Activated CD4-positive, alpha-beta T cell treated with anti-CD3 and anti-CD28 coated beads for 36 hours (primary cell): ENCODE measurements around the gene GPC6. TPM values are rescaled to one million over a fixed set of nuclear protein-coding genes. Genes with fewer than 3 reads are reported as not detected.
"Not testable (repeated sequence)": the region's sequence is repeated elsewhere in the genome, so short reads cannot be mapped to it uniquely, and the experiment has no call there.

Experiments used
- ATAC-seq: fragments of 200-7000 bp; cut with Tn5 transposase; one replicate; pipeline ENCODE4 v1.10.0; 2021; ENCODE audit warnings: mild to moderate bottlenecking, moderate library complexity
- CTCF ChIA-PET: fragments of 350-600 bp; sonication (Branson Sonifier 250); formaldehyde crosslinking; loops from one replicate; lab custom pipeline; 2021; ENCODE audit warnings: antibody characterized with exemption; lab: Charles Lee
- POLR2A ChIA-PET: fragments of 350-600 bp; sonication (Branson Sonifier 250); formaldehyde crosslinking; loops from one replicate; lab custom pipeline; 2021; ENCODE audit warnings: antibody characterized with exemption, inconsistent platforms; lab: Charles Lee
- DNase-seq: peaks from one replicate; pipeline ENCODE4 v3.0.0-alpha.2; 2020
- H3K27ac Mint-ChIP-seq: one replicate; pipeline ENCODE4 v1.8.0; 2021; ENCODE audit warnings: mixed read lengths
- H3K27me3 Mint-ChIP-seq: one replicate; pipeline ENCODE4 v1.8.0; 2021; ENCODE audit warnings: mixed read lengths
- H3K36me3 Mint-ChIP-seq: one replicate; pipeline ENCODE4 v1.8.0; 2021; ENCODE audit warnings: low read depth, mixed read lengths
- H3K4me1 Mint-ChIP-seq: one replicate; pipeline ENCODE4 v1.8.0; 2021; ENCODE audit warnings: mixed read lengths
- H3K4me3 Mint-ChIP-seq: one replicate; pipeline ENCODE4 v1.8.0; 2021; ENCODE audit warnings: mild to moderate bottlenecking, moderate library complexity, mixed read lengths
- H3K9me3 Mint-ChIP-seq: one replicate; pipeline ENCODE4 v1.8.0; 2021; ENCODE audit warnings: low read depth, mixed read lengths
- intact Hi-C, 2 experiments: fragments of 100-400 bp; cut with DNase I in 1 of 2; cut with micrococcal nuclease in 1 of 2; formaldehyde crosslinking; loops; one replicate each; pipeline versions ENCODE4 v1.14.2 to v1.15.1; 2022 to 2024; cut with DNase I, micrococcal nuclease
- total RNA-seq, 2 experiments: library from RNA; stranded (reverse); gene quantifications; one replicate each; pipeline ENCODE4 v1.2.3, GENCODE V29; 2021

The GPC6 gene
- total RNA-seq, 2 experiments from 2014 or later: not detected

- Mint-ChIP-seq H3K4me3 (no peak overlapping the region), H3K27ac (no peak overlapping the region), H3K9me3 (peaks cover 2% of the 10 kb centered on the region), H3K4me1 (no peaks in the 10 kb centered on the region), H3K36me3 (no peaks in the 10 kb centered on the region), H3K27me3 (no peaks in the 10 kb centered on the region)
- CTCF ChIA-PET: no interaction called here
- DNase-seq (no peak), ATAC-seq (no peak)
- POLR2A ChIA-PET: no interaction called here
- intact Hi-C loops: no loop called here
Measured at GRCh38 chr13:93460005-93460404, 233.4 kb downstream of the GPC6 start.

- Mint-ChIP-seq H3K4me3 (no peak overlapping the region), H3K4me1 (no peaks in the 10 kb centered on the region), H3K9me3 (no peaks in the 10 kb centered on the region), H3K27me3 (no peaks in the 10 kb centered on the region), H3K27ac (no peak overlapping the region), H3K36me3 (no peaks in the 10 kb centered on the region)
- CTCF ChIA-PET: no interaction called here
- ATAC-seq (no peak), DNase-seq (no peak)
- POLR2A ChIA-PET: interaction anchor here (0.7 kb wide), 1 partner anchor 522 kb away, joined by 4 read pairs; no protein-coding TSS in a partner anchor
- intact Hi-C loops: no loop called here
Measured at GRCh38 chr13:93462151-93462550, 235.5 kb downstream of the GPC6 start.

- no peaks in the 10 kb centered on the region for H3K4me1 Mint-ChIP-seq
- H3K36me3 Mint-ChIP-seq: no peaks in the 10 kb centered on the region
- no peak overlapping the region for H3K27ac Mint-ChIP-seq
- POLR2A ChIA-PET: no interaction called here
- CTCF ChIA-PET: no interaction called here
- peaks cover 7% of the 10 kb centered on the region for H3K9me3 Mint-ChIP-seq
- DNase-seq (no peak), ATAC-seq (no peak)
- no peak overlapping the region for H3K4me3 Mint-ChIP-seq
- intact Hi-C loops: no loop called here
- no peaks in the 10 kb centered on the region for H3K27me3 Mint-ChIP-seq
Measured at GRCh38 chr13:93466502-93467036, 240.0 kb downstream of the GPC6 start.

- ATAC-seq (no peak), DNase-seq (no peak)
- no peak overlapping the region for H3K4me3 Mint-ChIP-seq
- no peaks in the 10 kb centered on the region for H3K36me3 Mint-ChIP-seq
- no peaks in the 10 kb centered on the region for H3K4me1 Mint-ChIP-seq
- intact Hi-C loops: no loop called here
- POLR2A ChIA-PET: no interaction called here
- no peak overlapping the region for H3K27ac Mint-ChIP-seq
- peaks cover 9% of the 10 kb centered on the region for H3K9me3 Mint-ChIP-seq
- CTCF ChIA-PET: no interaction called here
- no peaks in the 10 kb centered on the region for H3K27me3 Mint-ChIP-seq
Measured at GRCh38 chr13:93467175-93467574, 240.6 kb downstream of the GPC6 start.

GRCh38 chr13:93468433-93468832, 241.8 kb downstream of the GPC6 start:
- ATAC-seq: no peak
- Mint-ChIP-seq H3K27ac (no peak overlapping the region), H3K27me3 (no peaks in the 10 kb centered on the region), H3K4me1 (no peaks in the 10 kb centered on the region), H3K4me3 (no peak overlapping the region), H3K9me3 (peaks cover 9% of the 10 kb centered on the region), H3K36me3 (no peaks in the 10 kb centered on the region)
- intact Hi-C loops: no loop called here
- CTCF ChIA-PET: interaction anchor here (0.5 kb wide), 1 partner anchor 110 kb away, joined by 3 read pairs; no protein-coding TSS in a partner anchor
- POLR2A ChIA-PET: no interaction called here
- DNase-seq: no peak

- Mint-ChIP-seq H3K27me3 (no peaks in the 10 kb centered on the region), H3K27ac (no peak overlapping the region), H3K4me3 (no peak overlapping the region), H3K4me1 (no peaks in the 10 kb centered on the region), H3K36me3 (no peaks in the 10 kb centered on the region), H3K9me3 (peaks cover 9% of the 10 kb centered on the region)
- POLR2A ChIA-PET: no interaction called here
- CTCF ChIA-PET: no interaction called here
- DNase-seq (no peak), ATAC-seq (no peak)
- intact Hi-C loops: no loop called here
Measured at GRCh38 chr13:93472296-93472695, 245.7 kb downstream of the GPC6 start.

- no peak for DNase-seq
- Mint-ChIP-seq H3K27ac (no peak overlapping the region), H3K4me1 (no peaks in the 10 kb centered on the region), H3K27me3 (no peaks in the 10 kb centered on the region), H3K36me3 (no peaks in the 10 kb centered on the region), H3K9me3 (peaks cover 9% of the 10 kb centered on the region), H3K4me3 (no peak overlapping the region)
- ChIA-PET CTCF (no interaction called here), POLR2A (no interaction called here)
- no peak for ATAC-seq
- intact Hi-C loops: no loop called here
Measured at GRCh38 chr13:93472814-93473296, 246.2 kb downstream of the GPC6 start.

- intact Hi-C loops: no loop called here
- no peak for DNase-seq
- Mint-ChIP-seq H3K27me3 (no peaks in the 10 kb centered on the region), H3K9me3 (peaks cover 9% of the 10 kb centered on the region), H3K4me3 (no peak overlapping the region), H3K27ac (no peak overlapping the region), H3K36me3 (no peaks in the 10 kb centered on the region), H3K4me1 (no peaks in the 10 kb centered on the region)
- no peak for ATAC-seq
- ChIA-PET CTCF (no interaction called here), POLR2A (no interaction called here)
Measured at GRCh38 chr13:93473441-93474270, 247.0 kb downstream of the GPC6 start.

GRCh38 chr13:93476175-93476574, 249.6 kb downstream of the GPC6 start:
- H3K36me3 Mint-ChIP-seq: no peaks in the 10 kb centered on the region
- H3K27ac Mint-ChIP-seq: no peak overlapping the region
- DNase-seq: no peak
- no peaks in the 10 kb centered on the region for H3K4me1 Mint-ChIP-seq
- no peak overlapping the region for H3K4me3 Mint-ChIP-seq
- ATAC-seq: no peak
- peaks cover 2% of the 10 kb centered on the region for H3K9me3 Mint-ChIP-seq
- no peaks in the 10 kb centered on the region for H3K27me3 Mint-ChIP-seq
- intact Hi-C loops: no loop called here
- CTCF ChIA-PET: no interaction called here
- POLR2A ChIA-PET: no interaction called here

- Mint-ChIP-seq H3K4me3 (no peak overlapping the region), H3K27ac (no peak overlapping the region), H3K27me3 (no peaks in the 10 kb centered on the region), H3K4me1 (no peaks in the 10 kb centered on the region), H3K36me3 (no peaks in the 10 kb centered on the region), H3K9me3 (no peaks in the 10 kb centered on the region)
- CTCF ChIA-PET: no interaction called here
- ATAC-seq (no peak), DNase-seq (no peak)
- POLR2A ChIA-PET: no interaction called here
- intact Hi-C loops: no loop called here
Measured at GRCh38 chr13:93477238-93477637, 250.6 kb downstream of the GPC6 start.

GRCh38 chr13:93480553-93481106, 254.0 kb downstream of the GPC6 start:
- Mint-ChIP-seq H3K27ac (no peak overlapping the region), H3K4me3 (no peak overlapping the region), H3K36me3 (no peaks in the 10 kb centered on the region), H3K4me1 (no peaks in the 10 kb centered on the region), H3K9me3 (no peaks in the 10 kb centered on the region), H3K27me3 (no peaks in the 10 kb centered on the region)
- POLR2A ChIA-PET: no interaction called here
- no peak for DNase-seq
- ATAC-seq: no peak
- intact Hi-C loops: no loop called here
- CTCF ChIA-PET: no interaction called here

GRCh38 chr13:93496117-93496516, 269.5 kb downstream of the GPC6 start:
- POLR2A ChIA-PET, H3K27ac Mint-ChIP-seq, DNase-seq, intact Hi-C loops, ATAC-seq, H3K4me1 Mint-ChIP-seq, H3K27me3 Mint-ChIP-seq, H3K9me3 Mint-ChIP-seq, H3K4me3 Mint-ChIP-seq, H3K36me3 Mint-ChIP-seq: not testable (repeated sequence)
- CTCF ChIA-PET: interaction anchor here (0.6 kb wide), 1 partner anchor 798 kb away, joined by 3 read pairs; no protein-coding TSS in a partner anchor
